Thyroid gland (tissue), 4 donors: ENCODE data around the gene FBXL7. TPM values are rescaled to one million over a fixed set of nuclear protein-coding genes. Genes with fewer than 3 reads are reported as not detected.

ENCODE experiments used
- DNase-seq, 2 donors: peaks; one replicate each; pipeline ENCODE4 v3.0.0-alpha.2; 2019
- H3K27ac ChIP-seq, 3 donors: fragments of 200-600 bp; sonication (generic); 1 replicate in 2 of 3; 2 replicates in 1 of 3; pipeline ENCODE4 v1.5.1; 2016 to 2019; ENCODE audit warnings: mild to moderate bottlenecking in 1 of 3, moderate library complexity in 1 of 3
- H3K27me3 ChIP-seq: fragments of 200-600 bp; sonication (generic); one replicate; pipeline ENCODE4 v1.5.1; 2019
- H3K36me3 ChIP-seq, 2 donors: fragments of 200-600 bp; sonication (generic); one replicate each; pipeline ENCODE4 v1.5.1; 2016 to 2019
- H3K4me1 ChIP-seq, 2 donors: fragments of 200-600 bp; sonication (generic); one replicate each; pipeline ENCODE4 v1.5.1; 2017 to 2019
- H3K4me3 ChIP-seq, 3 donors: fragments of 200-600 bp; sonication (generic); replicated peaks in 1 of 3; 1 replicate in 2 of 3; 2 replicates in 1 of 3; pipeline ENCODE4 v1.5.1; 2016; ENCODE audit warnings: mild to moderate bottlenecking in 1 of 3
- H3K9me3 ChIP-seq: fragments of 200-600 bp; sonication (generic); one replicate; pipeline ENCODE4 v1.5.1; 2017
- POLR2A ChIP-seq, 2 donors: fragments of 450-650 bp; IDR thresholded peaks; one replicate each; pipeline ENCODE4 v1.6.1; 2017; ENCODE audit warnings: antibody characterized with exemption in 2 of 2, mild to moderate bottlenecking in 2 of 2, moderate library complexity in 1 of 2
- WGBS, 2 donors: methylation state at CpG; one replicate each; pipeline ENCODE4 v1.1.5; 2017; 5-methylcytosine and 5-hydroxymethylcytosine counted together
- intact Hi-C: fragments of 100-400 bp; cut with DNase I; formaldehyde crosslinking; loops from one replicate; pipeline ENCODE4 v1.15.1; 2023
- total RNA-seq, 4 donors: library from RNA; depleted of rRNA; stranded (reverse); fragments of >200 nt; gene quantifications; one replicate each; pipeline ENCODE4 v1.2.3, GENCODE V29; 2016
- TF ChIP-seq, protein P1 (sequence below), 6 experiments: fragments of 200-600 bp in 3 of 6; fragments of 450-650 bp in 3 of 6; sonication (generic) in 3 of 6; IDR thresholded peaks; one replicate each; pipeline ENCODE4 v1.5.1; 2016 to 2019; ENCODE audit warnings: antibody characterized with exemption in 6 of 6, mild to moderate bottlenecking in 2 of 6, inconsistent platforms in 1 of 6, moderate library complexity in 1 of 6

FBXL7 gene
- total RNA-seq, 4 donors from 2014 or later = 6.4 to 11.8 (median 9.2) TPM

DNA sequence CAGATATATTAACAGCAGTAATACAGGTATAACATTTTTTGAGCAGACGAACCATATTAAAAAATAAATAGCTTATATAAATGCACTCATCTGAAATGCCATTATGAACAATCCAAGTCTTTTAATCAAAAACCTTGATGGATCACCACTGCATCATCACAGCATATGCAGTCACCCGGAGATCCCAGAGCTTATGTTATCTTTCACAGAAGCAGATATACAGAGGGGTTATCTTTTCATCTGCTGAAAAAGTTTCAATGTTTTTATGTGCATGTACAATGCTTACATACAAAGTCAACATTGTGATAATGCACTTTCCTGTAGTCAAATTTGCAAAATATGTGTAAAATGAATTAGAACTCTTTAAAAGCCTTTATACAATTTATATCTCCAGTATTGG lies 211.9 kb downstream of the FBXL7 start:
- intact Hi-C loops = no loop called here
- Histone ChIP-seq H3K27me3 (no peaks in the 10 kb centered on the region), H3K9me3 (no peaks in the 10 kb centered on the region), H3K4me3 (no peak overlapping the region), H3K27ac (no peak overlapping the region), H3K36me3 (no peaks in the 10 kb centered on the region), H3K4me1 (no peaks in the 10 kb centered on the region)
- DNase-seq = no peak
- 92 to 96% methylated on average over 2 of the region's 2 CpGs for WGBS, 2 donors
- TF ChIP-seq POLR2A (IDR thresholded peaks at IDR 0.05) = no peak
- TF ChIP-seq, protein P1, sequence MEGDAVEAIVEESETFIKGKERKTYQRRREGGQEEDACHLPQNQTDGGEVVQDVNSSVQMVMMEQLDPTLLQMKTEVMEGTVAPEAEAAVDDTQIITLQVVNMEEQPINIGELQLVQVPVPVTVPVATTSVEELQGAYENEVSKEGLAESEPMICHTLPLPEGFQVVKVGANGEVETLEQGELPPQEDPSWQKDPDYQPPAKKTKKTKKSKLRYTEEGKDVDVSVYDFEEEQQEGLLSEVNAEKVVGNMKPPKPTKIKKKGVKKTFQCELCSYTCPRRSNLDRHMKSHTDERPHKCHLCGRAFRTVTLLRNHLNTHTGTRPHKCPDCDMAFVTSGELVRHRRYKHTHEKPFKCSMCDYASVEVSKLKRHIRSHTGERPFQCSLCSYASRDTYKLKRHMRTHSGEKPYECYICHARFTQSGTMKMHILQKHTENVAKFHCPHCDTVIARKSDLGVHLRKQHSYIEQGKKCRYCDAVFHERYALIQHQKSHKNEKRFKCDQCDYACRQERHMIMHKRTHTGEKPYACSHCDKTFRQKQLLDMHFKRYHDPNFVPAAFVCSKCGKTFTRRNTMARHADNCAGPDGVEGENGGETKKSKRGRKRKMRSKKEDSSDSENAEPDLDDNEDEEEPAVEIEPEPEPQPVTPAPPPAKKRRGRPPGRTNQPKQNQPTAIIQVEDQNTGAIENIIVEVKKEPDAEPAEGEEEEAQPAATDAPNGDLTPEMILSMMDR (IDR thresholded peaks at IDR 0.05) = no peak

GRCh38 chr5:15715535-15715934 lies 215.6 kb downstream of the FBXL7 start:
- H3K27ac ChIP-seq = no peak overlapping the region
- 93 to 99% methylated on average over 2 of the region's 2 CpGs for WGBS, 2 donors
- no peak overlapping the region for H3K4me3 ChIP-seq
- no peaks in the 10 kb centered on the region for H3K27me3 ChIP-seq
- no peaks in the 10 kb centered on the region for H3K9me3 ChIP-seq
- TF ChIP-seq, protein P1 (IDR thresholded peaks at IDR 0.05) = no peak
- TF ChIP-seq POLR2A (IDR thresholded peaks at IDR 0.05) = no peak
- intact Hi-C loops = no loop called here
- H3K4me1 ChIP-seq = no peaks in the 10 kb centered on the region
- DNase-seq = no peak
- H3K36me3 ChIP-seq = no peaks in the 10 kb centered on the region

- WGBS, 2 donors = 67 to 70% methylated on average over 5 of the region's 5 CpGs
- no peaks in the 10 kb centered on the region for H3K9me3 ChIP-seq
- H3K27me3 ChIP-seq = no peaks in the 10 kb centered on the region
- no peak overlapping the region for H3K4me3 ChIP-seq
- TF ChIP-seq POLR2A (IDR thresholded peaks at IDR 0.05) = no peak
- TF ChIP-seq, protein P1 (IDR thresholded peaks at IDR 0.05) = no peak
- intact Hi-C loops = no loop called here
- H3K27ac ChIP-seq = no peak overlapping the region
- H3K36me3 ChIP-seq = no peaks in the 10 kb centered on the region
- H3K4me1 ChIP-seq = no peaks in the 10 kb centered on the region
- no peak for DNase-seq
Measured at GRCh38 chr5:15715967-15716366, 216.0 kb downstream of the FBXL7 start.

- no peaks in the 10 kb centered on the region for H3K9me3 ChIP-seq
- DNase-seq = no peak
- WGBS, 2 donors = 70 to 72% methylated on average over 4 of the region's 4 CpGs
- no peak for TF ChIP-seq POLR2A (IDR thresholded peaks at IDR 0.05)
- TF ChIP-seq, protein P1 (IDR thresholded peaks at IDR 0.05) = no peak
- H3K27ac ChIP-seq = no peak overlapping the region
- H3K27me3 ChIP-seq = no peaks in the 10 kb centered on the region
- no peaks in the 10 kb centered on the region for H3K36me3 ChIP-seq
- H3K4me1 ChIP-seq = no peaks in the 10 kb centered on the region
- no peak overlapping the region for H3K4me3 ChIP-seq
- intact Hi-C loops = no loop called here
Measured at GRCh38 chr5:15717001-15717400, 217.0 kb downstream of the FBXL7 start.

DNA sequence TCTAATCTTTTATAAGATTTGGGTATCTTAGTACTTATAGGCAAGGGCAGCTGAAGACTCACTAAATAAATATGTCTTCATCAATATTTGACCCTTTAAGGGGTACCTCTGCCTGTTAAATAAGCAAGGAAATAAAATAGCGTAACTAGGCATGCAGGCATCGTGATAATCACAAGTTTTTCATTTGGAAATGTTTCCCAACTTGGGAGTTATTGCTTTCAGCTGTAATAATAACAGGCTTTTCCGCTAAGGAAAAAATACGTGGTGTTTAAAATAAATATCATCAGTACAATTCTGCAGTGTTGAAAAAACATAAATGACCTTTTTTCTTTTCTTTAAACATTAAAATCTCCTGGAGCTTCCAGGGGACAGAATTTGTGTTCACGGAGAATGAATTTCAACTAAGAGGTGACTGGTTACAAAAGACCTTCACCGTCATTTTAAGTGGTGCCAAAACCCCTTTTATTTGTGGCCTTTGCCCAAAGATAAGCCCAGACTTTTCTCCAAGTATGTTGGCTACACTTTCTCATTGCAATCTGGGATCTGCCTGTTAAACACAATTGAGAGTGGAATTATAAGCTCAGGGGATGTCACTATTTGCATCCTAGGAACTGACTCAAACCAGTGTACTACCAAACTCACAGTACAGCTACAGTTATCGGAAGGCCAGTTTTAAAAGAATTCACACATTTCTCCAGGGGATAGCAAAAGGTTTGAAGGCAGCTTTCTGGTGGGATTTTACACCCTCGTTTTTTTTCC lies 218.6 kb downstream of the FBXL7 start:
- TF ChIP-seq, protein P1 (IDR thresholded peaks at IDR 0.05) = no peak
- TF ChIP-seq POLR2A (IDR thresholded peaks at IDR 0.05) = no peak
- 69 to 70% methylated on average over 8 of the region's 8 CpGs for WGBS, 2 donors
- no peaks in the 10 kb centered on the region for H3K4me1 ChIP-seq
- H3K9me3 ChIP-seq = no peaks in the 10 kb centered on the region
- no peak overlapping the region for H3K4me3 ChIP-seq
- no peak overlapping the region for H3K27ac ChIP-seq
- no peaks in the 10 kb centered on the region for H3K36me3 ChIP-seq
- H3K27me3 ChIP-seq = no peaks in the 10 kb centered on the region
- intact Hi-C loops = no loop called here
- DNase-seq = no peak
